Natural killer cell (primary cell): Measurements from ENCODE around the gene NR3C2. TPM values are rescaled to one million over a fixed set of nuclear protein-coding genes. Genes with fewer than 3 reads are reported as not detected.

ENCODE experiments used
- ATAC-seq, 3 donors: fragments of 150-1000 bp in 2 of 3; fragments of 200-7000 bp in 1 of 3; cut with Tn5 transposase; 1 replicate in 1 of 3; 2 replicates in 2 of 3; pipeline ENCODE4 v1.10.0; 2021; ENCODE audit warnings: mild to moderate bottlenecking in 2 of 3, moderate library complexity in 2 of 3
- DNase-seq, 2 donors: peaks; one replicate each; pipeline versions ENCODE4 v3.0.0 to v3.0.0-alpha.2; 2013 to 2021; ENCODE audit warnings: mixed read lengths in 1 of 2
- H3K27ac ChIP-seq: one replicate; pipeline ENCODE4 v1.5.1; 2013; ENCODE audit warnings: mild to moderate bottlenecking, low read length
- H3K27me3 ChIP-seq: one replicate; pipeline ENCODE4 v1.6.1; 2013; ENCODE audit warnings: low read length; ENCODE audit not compliant: control insufficient read depth, insufficient read depth
- H3K36me3 ChIP-seq: one replicate; pipeline ENCODE4 v1.6.1; 2013; ENCODE audit warnings: low read length; ENCODE audit not compliant: control insufficient read depth, insufficient read depth
- H3K4me1 ChIP-seq: one replicate; pipeline ENCODE4 v1.6.1; 2013; ENCODE audit warnings: low read length; ENCODE audit not compliant: control insufficient read depth, insufficient read depth
- H3K4me3 ChIP-seq: one replicate; pipeline ENCODE4 v1.5.1; 2013; ENCODE audit warnings: low read length
- H3K9me3 ChIP-seq: one replicate; pipeline ENCODE4 v1.6.1; 2013; ENCODE audit warnings: low read length; ENCODE audit not compliant: control insufficient read depth, insufficient read depth
- H3K27ac Mint-ChIP-seq, 2 donors: one replicate each; pipeline ENCODE4 v1.8.0; 2022; ENCODE audit warnings: mild to moderate bottlenecking in 2 of 2, mixed read lengths in 2 of 2, moderate library complexity in 1 of 2
- H3K27me3 Mint-ChIP-seq, 2 donors: one replicate each; pipeline ENCODE4 v1.8.0; 2022; ENCODE audit warnings: low read depth in 2 of 2, mixed read lengths in 2 of 2
- H3K36me3 Mint-ChIP-seq: one replicate; pipeline ENCODE4 v1.8.0; 2022; ENCODE audit warnings: mixed read lengths
- H3K4me1 Mint-ChIP-seq, 2 donors: one replicate each; pipeline ENCODE4 v1.8.0; 2022; ENCODE audit warnings: mixed read lengths in 2 of 2
- H3K4me3 Mint-ChIP-seq: one replicate; pipeline ENCODE4 v1.8.0; 2022; ENCODE audit warnings: mild to moderate bottlenecking, moderate library complexity, mixed read lengths
- H3K9me3 Mint-ChIP-seq, 2 donors: one replicate each; pipeline ENCODE4 v1.8.0; 2022; ENCODE audit warnings: mixed read lengths in 2 of 2
- CTCF ChIP-seq: fragments of 200-600 bp; IDR thresholded peaks from one replicate; pipeline ENCODE4 v1.8.0; 2022; ENCODE audit warnings: antibody characterized with exemption
- WGBS: methylation state at CpG from one replicate; pipeline ENCODE4 v1.1.7; 2013; ENCODE audit warnings: missing lambda C conversion rate; ENCODE audit not compliant: insufficient coverage; 5-methylcytosine and 5-hydroxymethylcytosine counted together
- intact Hi-C: fragments of 100-400 bp; cut with micrococcal nuclease; formaldehyde crosslinking; loops from one replicate; pipeline ENCODE4 v1.14.2; 2022
- total RNA-seq, 4 donors: library from RNA; stranded (reverse); fragments of 120-200 nt in 1 of 4; gene quantifications; one replicate each; pipeline versions ENCODE4 v1.2.3 to v1.2.4, GENCODE V29; 2013 to 2022

Gene NR3C2
- total RNA-seq, 3 donors from 2014 or later (not counting 1 experiment from before 2014, with no cell fraction given): 4.2 to 8.6 (median 6.3) TPM

GRCh38 chr4:148333265-148333664, 108.9 kb downstream of the NR3C2 start:
- H3K9me3 Mint-ChIP-seq: no peaks in the 10 kb centered on the region
- H3K4me1 Mint-ChIP-seq: no peaks in the 10 kb centered on the region
- ATAC-seq (no peak), DNase-seq (no peak)
- TF ChIP-seq CTCF: no peak
- Histone ChIP-seq H3K9me3 (no peaks in the 10 kb centered on the region), H3K36me3 (no peaks in the 10 kb centered on the region), H3K4me3 (no peak overlapping the region), H3K27me3 (no peaks in the 10 kb centered on the region), H3K27ac (no peak overlapping the region), H3K4me1 (no peaks in the 10 kb centered on the region)
- H3K36me3 Mint-ChIP-seq: no peaks in the 10 kb centered on the region
- H3K27ac Mint-ChIP-seq: no peak overlapping the region
- intact Hi-C loops: no loop called here
- no peaks in the 10 kb centered on the region for H3K27me3 Mint-ChIP-seq
- 100% methylated on average over 1 of the region's 1 CpG for WGBS
- no peak overlapping the region for H3K4me3 Mint-ChIP-seq

- no peaks in the 10 kb centered on the region for H3K36me3 ChIP-seq
- DNase-seq: no peak
- no peak for TF ChIP-seq CTCF
These were observed 109.7 kb downstream of the NR3C2 start for GRCh38 chr4:148332486-148332885.

GRCh38 chr4:148330724-148331123, 111.5 kb downstream of the NR3C2 start:
- Mint-ChIP-seq H3K27me3 (no peaks in the 10 kb centered on the region), H3K27ac (no peak overlapping the region), H3K4me1 (no peaks in the 10 kb centered on the region), H3K36me3 (no peaks in the 10 kb centered on the region), H3K9me3 (no peaks in the 10 kb centered on the region), H3K4me3 (no peak overlapping the region)
- intact Hi-C loops: no loop called here
- 92% methylated on average over 3 of the region's 3 CpGs for whole genome bisulfite sequencing
- ATAC-seq: no peak
- Histone ChIP-seq H3K9me3 (no peaks in the 10 kb centered on the region), H3K4me3 (no peak overlapping the region), H3K27me3 (no peaks in the 10 kb centered on the region), H3K4me1 (no peaks in the 10 kb centered on the region), H3K27ac (no peak overlapping the region), H3K36me3 (no peaks in the 10 kb centered on the region)
- DNase-seq: no peak
- no peak for TF ChIP-seq CTCF

More at GRCh38 chr4:148332486-148332885, 109.7 kb downstream of the NR3C2 start:
- no peak overlapping the region for H3K27ac Mint-ChIP-seq
- Histone ChIP-seq H3K27me3 (no peaks in the 10 kb centered on the region), H3K4me1 (no peaks in the 10 kb centered on the region), H3K9me3 (no peaks in the 10 kb centered on the region), H3K4me3 (no peak overlapping the region), H3K27ac (no peak overlapping the region)
- no peak overlapping the region for H3K4me3 Mint-ChIP-seq
- no peaks in the 10 kb centered on the region for H3K9me3 Mint-ChIP-seq
- H3K27me3 Mint-ChIP-seq: no peaks in the 10 kb centered on the region
- intact Hi-C loops: no loop called here
- H3K36me3 Mint-ChIP-seq: no peaks in the 10 kb centered on the region
- ATAC-seq: no peak
- no peaks in the 10 kb centered on the region for H3K4me1 Mint-ChIP-seq
- 67% methylated on average over 1 of the region's 2 CpGs for WGBS

- TF ChIP-seq CTCF: no peak
- H3K27ac ChIP-seq: no peak overlapping the region
- no peaks in the 10 kb centered on the region for H3K4me1 Mint-ChIP-seq
- no peaks in the 10 kb centered on the region for H3K9me3 Mint-ChIP-seq
- no peak for DNase-seq
- H3K27ac Mint-ChIP-seq: no peak overlapping the region
- H3K27me3 ChIP-seq: no peaks in the 10 kb centered on the region
- H3K36me3 ChIP-seq: no peaks in the 10 kb centered on the region
- intact Hi-C loops: no loop called here
- no peak for ATAC-seq
- no peaks in the 10 kb centered on the region for H3K9me3 ChIP-seq
- no peaks in the 10 kb centered on the region for H3K27me3 Mint-ChIP-seq
- H3K4me3 ChIP-seq: no peak overlapping the region
- no peaks in the 10 kb centered on the region for H3K36me3 Mint-ChIP-seq
- 90% methylated on average over 5 of the region's 5 CpGs for WGBS
- H3K4me1 ChIP-seq: no peaks in the 10 kb centered on the region
- no peak overlapping the region for H3K4me3 Mint-ChIP-seq
These were observed 112.1 kb downstream of the NR3C2 start for GRCh38 chr4:148330161-148330560.
